ENCODE measurements around the gene SMIM1. TPM values are rescaled to one million over a fixed set of nuclear protein-coding genes. Genes with fewer than 3 reads are reported as not detected.

Gene SMIM1
- total RNA-seq, 6 donors from 2014 or later: 2.8 to 20.8 (median 13.5) TPM

DNA sequence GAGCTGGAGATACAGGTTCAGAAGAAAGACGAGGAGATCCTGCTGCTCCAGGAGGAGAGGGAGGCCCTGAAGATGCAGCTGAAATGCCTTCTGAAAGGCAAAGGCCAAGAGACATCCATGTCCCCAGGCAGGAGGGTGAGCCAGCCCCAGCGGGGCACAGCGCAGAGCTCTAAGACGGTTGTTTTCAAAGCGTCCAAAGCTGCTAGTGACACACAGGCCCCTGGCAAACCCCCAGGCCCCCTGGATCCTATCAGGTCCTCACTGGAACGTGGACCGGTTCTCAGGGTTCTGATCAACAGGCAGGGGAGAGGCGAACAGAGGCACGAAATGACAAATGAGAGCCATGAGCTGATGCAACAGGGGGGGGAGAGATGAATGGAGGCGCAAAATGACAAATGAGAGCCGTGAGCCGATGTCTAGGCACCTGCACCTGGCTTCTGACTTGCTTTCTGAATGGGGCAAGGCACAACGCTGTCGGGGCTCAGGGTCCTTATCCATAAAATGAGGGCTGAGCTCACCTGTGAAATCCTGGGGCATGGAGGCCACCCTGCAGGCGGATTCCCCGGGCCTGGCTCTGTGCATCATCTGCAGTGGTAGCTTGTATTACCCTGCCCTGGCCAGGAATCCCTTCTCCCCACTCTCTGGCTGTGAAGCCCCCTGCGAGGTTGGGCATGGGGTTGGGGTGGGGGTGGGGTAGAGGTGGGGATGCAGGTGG, 11.1 kb upstream of the SMIM1 start:
- ATAC-seq (ENCODE audit: low FRiP score in 2 of 2): peak in 1 of 2 donors; percentile 28

DNA sequence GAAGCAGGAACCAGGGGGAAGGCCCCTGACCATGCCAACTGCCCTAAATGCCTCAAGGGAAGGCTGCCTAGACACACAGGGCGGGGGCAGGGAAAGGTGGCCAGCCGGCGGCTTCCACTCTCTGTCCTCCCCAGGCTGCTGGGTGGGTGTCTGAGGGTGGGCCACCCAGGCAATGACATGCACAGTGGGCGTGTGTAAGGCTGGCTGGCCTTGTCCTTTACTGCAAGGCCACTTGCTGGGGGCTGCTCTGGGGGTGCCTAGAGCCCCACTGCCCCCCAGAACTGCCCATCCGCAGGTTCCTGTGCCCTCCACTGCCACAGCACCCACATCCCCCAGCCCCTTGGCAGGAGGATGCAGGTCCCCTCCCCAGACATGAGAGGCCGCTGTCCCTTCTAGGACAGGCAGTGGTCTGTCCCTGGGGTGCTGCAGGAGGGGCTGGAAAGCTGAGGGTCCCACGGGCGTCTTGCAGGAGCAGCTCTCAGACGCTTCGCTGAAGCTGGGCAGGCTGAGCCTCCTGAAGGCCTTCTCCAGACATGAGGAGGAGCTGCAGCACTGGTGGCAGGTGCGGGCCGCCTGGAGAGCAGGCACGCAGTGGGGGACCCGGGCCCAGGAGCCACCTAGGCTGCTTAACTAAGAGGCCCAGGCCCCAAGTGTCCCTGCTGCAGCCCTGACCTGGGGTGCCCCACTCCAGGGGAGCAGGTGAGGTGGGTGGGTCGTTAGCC, 10.2 kb upstream of the SMIM1 start:
- no peaks in the 10 kb centered on the region for H3K36me3 ChIP-seq
- H3K27me3 ChIP-seq: no peaks in the 10 kb centered on the region
- H3K27ac ChIP-seq: no peak overlapping the region
- H3K9me3 ChIP-seq: no peaks in the 10 kb centered on the region
- ATAC-seq (ENCODE audit: low FRiP score in 2 of 2) (peak in 1 of 2 donors; percentile 42), DNase-seq (peak in 1 of 2 donors; percentile 72)
- WGBS, 2 donors: 74 to 91% methylated on average over 8 of the region's 15 CpGs
- TF ChIP-seq, protein P1, sequence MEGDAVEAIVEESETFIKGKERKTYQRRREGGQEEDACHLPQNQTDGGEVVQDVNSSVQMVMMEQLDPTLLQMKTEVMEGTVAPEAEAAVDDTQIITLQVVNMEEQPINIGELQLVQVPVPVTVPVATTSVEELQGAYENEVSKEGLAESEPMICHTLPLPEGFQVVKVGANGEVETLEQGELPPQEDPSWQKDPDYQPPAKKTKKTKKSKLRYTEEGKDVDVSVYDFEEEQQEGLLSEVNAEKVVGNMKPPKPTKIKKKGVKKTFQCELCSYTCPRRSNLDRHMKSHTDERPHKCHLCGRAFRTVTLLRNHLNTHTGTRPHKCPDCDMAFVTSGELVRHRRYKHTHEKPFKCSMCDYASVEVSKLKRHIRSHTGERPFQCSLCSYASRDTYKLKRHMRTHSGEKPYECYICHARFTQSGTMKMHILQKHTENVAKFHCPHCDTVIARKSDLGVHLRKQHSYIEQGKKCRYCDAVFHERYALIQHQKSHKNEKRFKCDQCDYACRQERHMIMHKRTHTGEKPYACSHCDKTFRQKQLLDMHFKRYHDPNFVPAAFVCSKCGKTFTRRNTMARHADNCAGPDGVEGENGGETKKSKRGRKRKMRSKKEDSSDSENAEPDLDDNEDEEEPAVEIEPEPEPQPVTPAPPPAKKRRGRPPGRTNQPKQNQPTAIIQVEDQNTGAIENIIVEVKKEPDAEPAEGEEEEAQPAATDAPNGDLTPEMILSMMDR (IDR thresholded peaks at IDR 0.05): no peak
- TF ChIP-seq EP300 (IDR thresholded peaks at IDR 0.05) (no peak), POLR2A (IDR thresholded peaks at IDR 0.05) (no peak), POLR2AphosphoS5 (IDR thresholded peaks at IDR 0.05) (no peak)
- H3K4me3 ChIP-seq: no peak overlapping the region
- no peaks in the 10 kb centered on the region for H3K4me1 ChIP-seq

More for the DNA sequence above, 11.1 kb upstream of the SMIM1 start:
- H3K27me3 ChIP-seq: no peaks in the 10 kb centered on the region
- no peaks in the 10 kb centered on the region for H3K4me1 ChIP-seq
- no peaks in the 10 kb centered on the region for H3K36me3 ChIP-seq
- WGBS, 2 donors: 86 to 89% methylated on average over 14 to 17 of the region's 17 CpGs
- no peak overlapping the region for H3K4me3 ChIP-seq
- H3K9me3 ChIP-seq: no peaks in the 10 kb centered on the region
- no peak for TF ChIP-seq EP300 (IDR thresholded peaks at IDR 0.05)
- TF ChIP-seq POLR2A (IDR thresholded peaks at IDR 0.05): no peak
- TF ChIP-seq, protein P1 (IDR thresholded peaks at IDR 0.05): no peak
- no peak for TF ChIP-seq POLR2AphosphoS5 (IDR thresholded peaks at IDR 0.05)
- no peak overlapping the region for H3K27ac ChIP-seq
- DNase-seq: no peak

DNA sequence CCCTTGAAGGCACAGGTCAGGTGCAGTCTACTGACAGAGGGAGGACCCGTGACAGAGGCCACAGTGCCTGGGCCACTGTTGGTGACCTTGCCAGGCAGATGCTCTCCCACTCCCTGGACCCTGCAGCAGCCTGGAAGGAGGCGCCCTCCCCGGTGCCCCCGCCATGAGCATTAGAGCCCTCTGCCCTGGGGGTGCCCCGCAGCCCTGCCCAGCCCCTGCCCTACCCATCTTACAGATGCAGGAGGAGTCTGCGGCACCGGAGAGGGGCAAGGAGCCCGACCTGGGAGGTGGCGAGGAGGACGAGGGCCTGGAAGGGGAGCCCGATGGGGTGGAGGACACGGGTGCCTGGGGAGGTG, 9.7 kb upstream of the SMIM1 start:
- TF ChIP-seq EP300 (IDR thresholded peaks at IDR 0.05) (no peak), POLR2A (IDR thresholded peaks at IDR 0.05) (no peak), POLR2AphosphoS5 (IDR thresholded peaks at IDR 0.05) (no peak)
- TF ChIP-seq, protein P1 (IDR thresholded peaks at IDR 0.05): no peak
- no peaks in the 10 kb centered on the region for H3K4me1 ChIP-seq
- no peak overlapping the region for H3K27ac ChIP-seq
- peak in 1 of 2 donors; percentile 66 for DNase-seq
- no peaks in the 10 kb centered on the region for H3K9me3 ChIP-seq
- no peaks in the 10 kb centered on the region for H3K36me3 ChIP-seq
- no peaks in the 10 kb centered on the region for H3K27me3 ChIP-seq
- ATAC-seq (ENCODE audit: low FRiP score in 2 of 2): peak in 1 of 2 donors; percentile 4
- WGBS, 2 donors: 73 to 87% methylated on average over 7 to 9 of the region's 12 CpGs
- no peak overlapping the region for H3K4me3 ChIP-seq

DNA sequence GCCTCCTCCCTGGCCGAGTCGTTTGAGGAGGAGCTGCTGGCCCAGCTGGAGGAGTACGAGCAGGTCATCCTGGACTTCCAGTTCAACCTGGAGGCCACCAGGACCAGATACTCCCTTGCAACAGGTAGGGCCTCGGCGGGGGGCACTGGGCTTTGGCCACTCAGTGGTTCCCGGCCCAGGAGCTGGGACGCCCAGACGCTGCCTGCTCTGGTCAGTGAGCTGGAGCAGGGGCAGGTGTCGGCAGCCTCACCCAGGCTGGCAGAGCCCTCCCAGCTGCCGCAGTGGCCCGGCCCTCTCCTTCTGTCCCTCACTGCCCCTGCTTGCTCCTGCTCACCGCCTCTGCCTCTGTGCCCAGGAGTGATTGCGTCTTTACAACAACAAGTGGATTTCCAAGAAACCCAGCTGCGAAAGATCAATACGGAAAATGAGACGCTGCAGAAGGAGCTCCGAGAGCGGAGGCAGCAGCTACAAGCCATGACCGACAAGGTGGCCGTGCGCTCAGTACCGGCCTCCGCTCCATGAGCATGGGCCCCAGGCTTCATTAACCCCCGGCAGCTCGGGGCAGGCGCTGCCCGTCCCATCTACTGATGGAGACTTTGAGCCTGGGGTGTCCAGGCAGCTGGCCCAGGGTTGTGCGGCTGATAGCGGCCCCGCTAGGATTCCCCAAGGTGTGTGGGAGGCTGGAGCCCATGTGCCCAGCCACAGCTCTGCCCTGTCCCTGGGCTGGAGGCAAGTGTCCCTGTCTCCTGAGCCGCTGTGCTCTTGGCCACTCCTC, 9.0 kb upstream of the SMIM1 start:
- H3K27me3 ChIP-seq: no peaks in the 10 kb centered on the region

More for the DNA sequence above, 9.0 kb upstream of the SMIM1 start:
- no peak overlapping the region for H3K27ac ChIP-seq
- WGBS, 2 donors: 76 to 86% methylated on average over 15 to 31 of the region's 31 CpGs
- ATAC-seq (ENCODE audit: low FRiP score in 2 of 2): no peak
- H3K4me1 ChIP-seq: no peaks in the 10 kb centered on the region
- peak in 1 of 2 donors; percentile 69 for DNase-seq
- TF ChIP-seq EP300 (IDR thresholded peaks at IDR 0.05) (no peak), POLR2AphosphoS5 (IDR thresholded peaks at IDR 0.05) (no peak), POLR2A (IDR thresholded peaks at IDR 0.05) (no peak)
- TF ChIP-seq, protein P1 (IDR thresholded peaks at IDR 0.05): no peak
- H3K4me3 ChIP-seq: no peak overlapping the region
- no peaks in the 10 kb centered on the region for H3K36me3 ChIP-seq
- no peaks in the 10 kb centered on the region for H3K9me3 ChIP-seq
